ENCODE results near the gene KCNG4. TPM values are rescaled to one million over a fixed set of nuclear protein-coding genes. Genes with fewer than 3 reads are reported as not detected.
A peak's percentile ranks its signal among the peaks of the same experiment; 100 is the strongest.

KCNG4 gene
- total and polyA plus RNA-seq, 9 donors = not detected

GRCh38 chr16:84184775-84185174 lies 55.0 kb downstream of the KCNG4 start:
- Histone ChIP-seq H3K36me3 (no peaks in the 10 kb centered on the region), H3K27ac (peak overlapping the region; percentile 21 to 53), H3K27me3 (no peaks in the 10 kb centered on the region), H3K9me3 (no peaks in the 10 kb centered on the region), H3K4me1 (ENCODE audit: insufficient read depth) (peaks cover 9% of the 10 kb centered on the region), H3K4me3 (no peak overlapping the region)
- 7 to 31% (median 9%) methylated on average over 10 of the region's 10 CpGs for WGBS, 3 donors
- DNase-seq = peak in 4 of 5 donors; percentile 44 to 74 (median 52)
- no peak for TF ChIP-seq POLR2A (IDR thresholded peaks at IDR 0.05)
- TF ChIP-seq CTCF (IDR thresholded peaks at IDR 0.05) = no peak
- no peak for TF ChIP-seq EP300 (IDR thresholded peaks at IDR 0.05)
- intact Hi-C loops (cut with DNase I) = loop anchor here in 3 of 4 donors (5.0 to 10.0 kb wide), 5 partner anchors 100 to 298 kb away; partner anchors contain the start of genes NECAB2 (in 1 of the 3) and OSGIN1 (in 1 of the 3)

GRCh38 chr16:84183911-84184591 lies 55.8 kb downstream of the KCNG4 start:
- Histone ChIP-seq H3K36me3 (no peaks in the 10 kb centered on the region), H3K27me3 (no peaks in the 10 kb centered on the region), H3K9me3 (no peaks in the 10 kb centered on the region), H3K4me3 (no peak overlapping the region), H3K27ac (peak overlapping the region; percentile 21 to 53), H3K4me1 (ENCODE audit: insufficient read depth) (peaks cover 9% of the 10 kb centered on the region)
- TF ChIP-seq CTCF (IDR thresholded peaks at IDR 0.05) = peak in 2 of 3 donors; percentile 14 to 28
- no peak for TF ChIP-seq EP300 (IDR thresholded peaks at IDR 0.05)
- peak in 3 of 5 donors; percentile 33 to 59 (median 45) for DNase-seq
- WGBS, 3 donors = 32 to 61% (median 34%) methylated on average over 11 of the region's 11 CpGs
- intact Hi-C loops (cut with DNase I) = loop anchor here in 3 of 4 donors (5.0 to 10.0 kb wide), 4 partner anchors 99 to 298 kb away; partner anchors contain the start of gene NECAB2 (in 1 of the 3)

- H3K27me3 ChIP-seq = no peaks in the 10 kb centered on the region
- no peak for DNase-seq
- no peaks in the 10 kb centered on the region for H3K9me3 ChIP-seq
- 73 to 77% (median 74%) methylated on average over 5 of the region's 5 CpGs for WGBS, 3 donors
- TF ChIP-seq CTCF (IDR thresholded peaks at IDR 0.05) (no peak), POLR2A (IDR thresholded peaks at IDR 0.05) (no peak), EP300 (IDR thresholded peaks at IDR 0.05) (no peak)
- intact Hi-C loops (cut with DNase I) = loop anchor here in 3 of 4 donors (5.0 to 10.0 kb wide), 4 partner anchors 99 to 299 kb away; partner anchors contain the start of gene NECAB2 (in 1 of the 3)
- no peak overlapping the region for H3K4me3 ChIP-seq
- peaks cover 9% of the 10 kb centered on the region for H3K4me1 ChIP-seq (ENCODE audit: insufficient read depth)
- no peaks in the 10 kb centered on the region for H3K36me3 ChIP-seq
- no peak overlapping the region for H3K27ac ChIP-seq
Measured at GRCh38 chr16:84183572-84183875, 56.3 kb downstream of the KCNG4 start.

- no peaks in the 10 kb centered on the region for H3K27me3 ChIP-seq
- H3K9me3 ChIP-seq = no peaks in the 10 kb centered on the region
- peaks cover 12% of the 10 kb centered on the region for H3K4me1 ChIP-seq (ENCODE audit: insufficient read depth)
- no peak for DNase-seq
- H3K27ac ChIP-seq = no peak overlapping the region
- WGBS, 3 donors = 89 to 92% (median 91%) methylated on average over 26 of the region's 26 CpGs
- no peaks in the 10 kb centered on the region for H3K36me3 ChIP-seq
- no peak for TF ChIP-seq POLR2A (IDR thresholded peaks at IDR 0.05)
- no peak for TF ChIP-seq CTCF (IDR thresholded peaks at IDR 0.05)
- TF ChIP-seq EP300 (IDR thresholded peaks at IDR 0.05) = no peak
- no peak overlapping the region for H3K4me3 ChIP-seq
- intact Hi-C loops (cut with DNase I) = loop anchor here in 3 of 4 donors (5.0 to 10.0 kb wide), 4 partner anchors 98 to 299 kb away; partner anchors contain the start of gene NECAB2 (in 1 of the 3)
Measured at GRCh38 chr16:84182680-84183571, 56.9 kb downstream of the KCNG4 start.

All from ovary (tissue), 9 donors.